WTC11 (cell line): ENCODE measurements around the gene SLC7A6OS. TPM values are rescaled to one million over a fixed set of nuclear protein-coding genes. Genes with fewer than 3 reads are reported as not detected.

Experiments
- ATAC-seq: fragments of 200-7000 bp; cut with Tn5 transposase; 2 replicates; pipeline ENCODE4 v1.10.0; 2021; ENCODE audit warnings: mild to moderate bottlenecking, moderate library complexity
- CTCF ChIA-PET: fragments of 300-600 bp; sonication (Branson Sonifier 250); formaldehyde crosslinking; loops from one replicate; lab custom pipeline; 2021; ENCODE audit warnings: antibody characterized with exemption; lab: Charles Lee
- POLR2A ChIA-PET: fragments of 350-600 bp; sonication (Branson Sonifier 250); formaldehyde crosslinking; loops from one replicate; lab custom pipeline; 2021; ENCODE audit warnings: antibody characterized with exemption; lab: Charles Lee
- DNase-seq: peaks from one replicate; pipeline ENCODE4 v3.0.0; 2021; ENCODE audit warnings: low spot score
- H3K27ac Mint-ChIP-seq: 2 replicates; pipeline ENCODE4 v1.8.0; 2021; ENCODE audit warnings: mixed read lengths
- H3K27me3 Mint-ChIP-seq: 2 replicates; pipeline ENCODE4 v1.8.0; 2021; ENCODE audit warnings: low read depth, mild to moderate bottlenecking, moderate library complexity, mixed read lengths
- H3K36me3 Mint-ChIP-seq: 2 replicates; pipeline ENCODE4 v1.8.0; 2021; ENCODE audit warnings: mixed read lengths
- H3K4me1 Mint-ChIP-seq: 2 replicates; pipeline ENCODE4 v1.8.0; 2022; ENCODE audit warnings: mixed read lengths
- H3K4me3 Mint-ChIP-seq: 2 replicates; pipeline ENCODE4 v1.8.0; 2021; ENCODE audit warnings: mild to moderate bottlenecking, moderate library complexity, mixed read lengths
- H3K9me3 Mint-ChIP-seq: 2 replicates; pipeline ENCODE4 v1.8.0; 2021; ENCODE audit warnings: mixed read lengths
- ATF1 ChIP-seq: sonication (generic); formaldehyde crosslinking; IDR thresholded peaks from 2 replicates; pipeline ENCODE4 v1.8.1; 2023; ENCODE audit warnings: mild to moderate bottlenecking, moderate library complexity, missing genetic modification reagents
- ATF3 ChIP-seq: sonication (generic); formaldehyde crosslinking; conservative IDR thresholded peaks from 2 replicates; pipeline ENCODE4 v1.8.1; 2022; ENCODE audit warnings: mild to moderate bottlenecking, missing genetic modification reagents
- ATF6 ChIP-seq: sonication (generic); formaldehyde crosslinking; IDR thresholded peaks from 2 replicates; pipeline ENCODE4 v1.8.1; 2023; ENCODE audit warnings: mild to moderate bottlenecking, missing genetic modification reagents
- CTCF ChIP-seq: fragments of 200-600 bp; IDR thresholded peaks from 2 replicates; pipeline ENCODE4 v1.8.0; 2022; ENCODE audit warnings: antibody characterized with exemption
- E2F5 ChIP-seq: sonication (generic); formaldehyde crosslinking; IDR thresholded peaks from 2 replicates; pipeline ENCODE4 v1.8.1; 2022; ENCODE audit warnings: mild to moderate bottlenecking, moderate library complexity, missing genetic modification reagents
- ERG ChIP-seq: fragments of 250-450 bp; sonication (Bioruptor Pico); IDR thresholded peaks from 2 replicates; pipeline ENCODE4 v1.8.0; 2021; ENCODE audit warnings: mild to moderate bottlenecking
- GTF2I ChIP-seq: fragments of 250-450 bp; sonication (Bioruptor Pico); conservative IDR thresholded peaks from 2 replicates; pipeline ENCODE4 v1.4.0; 2021; ENCODE audit warnings: mild to moderate bottlenecking
- JAZF1 ChIP-seq: fragments of 250-450 bp; sonication (Bioruptor Pico); IDR thresholded peaks from 2 replicates; pipeline ENCODE4 v1.9.0; 2021; ENCODE audit warnings: moderate library complexity, mild to moderate bottlenecking, inconsistent platforms
- MXD4 ChIP-seq: fragments of 250-450 bp; sonication (Bioruptor Pico); IDR thresholded peaks from 2 replicates; pipeline ENCODE4 v1.8.0; 2021; ENCODE audit warnings: mild to moderate bottlenecking, moderate library complexity, borderline replicate concordance
- NFE2L1 ChIP-seq: sonication (generic); formaldehyde crosslinking; IDR thresholded peaks from 2 replicates; pipeline ENCODE4 v1.8.1; 2023; ENCODE audit warnings: missing genetic modification reagents
- NFYB ChIP-seq: sonication (generic); formaldehyde crosslinking; conservative IDR thresholded peaks from 2 replicates; pipeline ENCODE4 v1.8.0; 2022; ENCODE audit warnings: low read depth, missing genetic modification reagents
- RORB ChIP-seq: fragments of 250-450 bp; sonication (Bioruptor Pico); IDR thresholded peaks from 2 replicates; pipeline ENCODE4 v1.9.0; 2021; ENCODE audit warnings: mild to moderate bottlenecking
- TCF7 ChIP-seq: sonication (generic); formaldehyde crosslinking; IDR thresholded peaks from 2 replicates; pipeline ENCODE4 v1.8.0; 2022; ENCODE audit warnings: mild to moderate bottlenecking, low read depth, missing genetic modification reagents, moderate library complexity
- TEAD4 ChIP-seq: sonication (generic); formaldehyde crosslinking; IDR thresholded peaks from 2 replicates; pipeline ENCODE4 v1.8.0; 2022; ENCODE audit warnings: mild to moderate bottlenecking, missing genetic modification reagents
- ZNF219 ChIP-seq: sonication (generic); formaldehyde crosslinking; IDR thresholded peaks from 2 replicates; pipeline ENCODE4 v1.8.0; 2023; ENCODE audit warnings: missing genetic modification reagents, mild to moderate bottlenecking, borderline replicate concordance
- ZNF263 ChIP-seq: sonication (generic); formaldehyde crosslinking; IDR thresholded peaks from 2 replicates; pipeline ENCODE4 v1.8.1; 2022; ENCODE audit warnings: low read depth, mild to moderate bottlenecking, moderate library complexity, missing genetic modification reagents
- ZNF281 ChIP-seq: sonication (generic); formaldehyde crosslinking; IDR thresholded peaks from 2 replicates; pipeline ENCODE4 v1.8.0; 2023; ENCODE audit warnings: mild to moderate bottlenecking, missing genetic modification reagents
- ZNF671 ChIP-seq: fragments of 250-450 bp; sonication (Bioruptor Pico); IDR thresholded peaks from 2 replicates; pipeline ENCODE4 v1.8.0; 2021; ENCODE audit warnings: mild to moderate bottlenecking
- total RNA-seq: library from RNA; stranded (reverse); gene quantifications from 3 replicates; pipeline ENCODE4 v1.2.3, GENCODE V29; 2021
- TF ChIP-seq, protein P1 (sequence below): sonication (generic); formaldehyde crosslinking; conservative IDR thresholded peaks from 2 replicates; pipeline ENCODE4 v1.8.1; 2023; ENCODE audit warnings: mild to moderate bottlenecking, low read depth, missing genetic modification reagents, moderate library complexity
- TF ChIP-seq, protein P2 (sequence below): sonication (generic); formaldehyde crosslinking; IDR thresholded peaks from 2 replicates; pipeline ENCODE4 v1.8.0; 2022; ENCODE audit warnings: mild to moderate bottlenecking, missing genetic modification reagents
- TF ChIP-seq, protein P3 (sequence below): sonication (generic); formaldehyde crosslinking; IDR thresholded peaks from 2 replicates; pipeline ENCODE4 v1.8.1; 2022; ENCODE audit warnings: low read depth, missing genetic modification reagents, borderline replicate concordance

The SLC7A6OS gene
- total RNA-seq, 1 experiment from 2014 or later, result 22.6 TPM

GRCh38 chr16:68264128-68265077 lies 46.3 kb downstream of the SLC7A6OS start, which contains the start of gene SLC7A6:
SLC7A6 (plus strand) TSS chr16:68264526; CDS start chr16:68274727, 10,201 bp downstream.
- no peaks in the 10 kb centered on the region for H3K36me3 Mint-ChIP-seq
- CTCF ChIA-PET, result interaction anchor here (0.5 to 4.5 kb wide), 53 partner anchors 8 to 579 kb away, joined by 3 to 74 read pairs (median 4); partner anchors contain the start of genes ESRP2, NFATC3, PLA2G15 and PRMT7
- peak; percentile 60 for ATAC-seq
- POLR2A ChIA-PET, result interaction anchor here (0.7 to 1.4 kb wide), 6 partner anchors 20 to 1390 kb away, joined by 3 to 8 read pairs (median 3); partner anchors contain the start of genes PRMT7 and SLC7A6OS
- DNase-seq, result peak; percentile 76
- peaks cover 16% of the 10 kb centered on the region for H3K27me3 Mint-ChIP-seq
- H3K27ac Mint-ChIP-seq, result peak within 1 kb of the TSS; percentile 77
- no peaks in the 10 kb centered on the region for H3K9me3 Mint-ChIP-seq
- H3K4me3 Mint-ChIP-seq, result peak within 1 kb of the TSS; percentile 93
- peaks cover 34% of the 10 kb centered on the region for H3K4me1 Mint-ChIP-seq
- no peak for TF ChIP-seq ZNF219 (CRISPR knock-in tag)
- no peak for TF ChIP-seq NFYB
- no peak for TF ChIP-seq GTF2I
- 0 out of 2 replicates have a peak, but pooled peaks have one; percentile 32 for TF ChIP-seq NFE2L1
- no peak for TF ChIP-seq JAZF1 (CRISPR knock-in tag)
- peak; percentile 69 for TF ChIP-seq CTCF
- TF ChIP-seq, protein P1, sequence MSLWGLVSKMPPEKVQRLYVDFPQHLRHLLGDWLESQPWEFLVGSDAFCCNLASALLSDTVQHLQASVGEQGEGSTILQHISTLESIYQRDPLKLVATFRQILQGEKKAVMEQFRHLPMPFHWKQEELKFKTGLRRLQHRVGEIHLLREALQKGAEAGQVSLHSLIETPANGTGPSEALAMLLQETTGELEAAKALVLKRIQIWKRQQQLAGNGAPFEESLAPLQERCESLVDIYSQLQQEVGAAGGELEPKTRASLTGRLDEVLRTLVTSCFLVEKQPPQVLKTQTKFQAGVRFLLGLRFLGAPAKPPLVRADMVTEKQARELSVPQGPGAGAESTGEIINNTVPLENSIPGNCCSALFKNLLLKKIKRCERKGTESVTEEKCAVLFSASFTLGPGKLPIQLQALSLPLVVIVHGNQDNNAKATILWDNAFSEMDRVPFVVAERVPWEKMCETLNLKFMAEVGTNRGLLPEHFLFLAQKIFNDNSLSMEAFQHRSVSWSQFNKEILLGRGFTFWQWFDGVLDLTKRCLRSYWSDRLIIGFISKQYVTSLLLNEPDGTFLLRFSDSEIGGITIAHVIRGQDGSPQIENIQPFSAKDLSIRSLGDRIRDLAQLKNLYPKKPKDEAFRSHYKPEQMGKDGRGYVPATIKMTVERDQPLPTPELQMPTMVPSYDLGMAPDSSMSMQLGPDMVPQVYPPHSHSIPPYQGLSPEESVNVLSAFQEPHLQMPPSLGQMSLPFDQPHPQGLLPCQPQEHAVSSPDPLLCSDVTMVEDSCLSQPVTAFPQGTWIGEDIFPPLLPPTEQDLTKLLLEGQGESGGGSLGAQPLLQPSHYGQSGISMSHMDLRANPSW, result no peak
- TF ChIP-seq MXD4 (CRISPR knock-in tag), result no peak
- TF ChIP-seq, protein P2, sequence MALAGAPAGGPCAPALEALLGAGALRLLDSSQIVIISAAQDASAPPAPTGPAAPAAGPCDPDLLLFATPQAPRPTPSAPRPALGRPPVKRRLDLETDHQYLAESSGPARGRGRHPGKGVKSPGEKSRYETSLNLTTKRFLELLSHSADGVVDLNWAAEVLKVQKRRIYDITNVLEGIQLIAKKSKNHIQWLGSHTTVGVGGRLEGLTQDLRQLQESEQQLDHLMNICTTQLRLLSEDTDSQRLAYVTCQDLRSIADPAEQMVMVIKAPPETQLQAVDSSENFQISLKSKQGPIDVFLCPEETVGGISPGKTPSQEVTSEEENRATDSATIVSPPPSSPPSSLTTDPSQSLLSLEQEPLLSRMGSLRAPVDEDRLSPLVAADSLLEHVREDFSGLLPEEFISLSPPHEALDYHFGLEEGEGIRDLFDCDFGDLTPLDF, result no peak
- TF ChIP-seq TCF7 (CRISPR knock-in tag), result no peak
- TF ChIP-seq ATF1, result 0 out of 2 replicates have a peak, but pooled peaks have one; percentile 4
- no peak for TF ChIP-seq ERG (CRISPR knock-in tag)
- no peak for TF ChIP-seq TEAD4 (CRISPR knock-in tag)
- TF ChIP-seq ATF3 (CRISPR knock-in tag), result no peak
- TF ChIP-seq E2F5 (CRISPR knock-in tag), result no peak; the same call in 1 of the 2 replicates
- no peak for TF ChIP-seq ZNF263 (CRISPR knock-in tag)
- no peak for TF ChIP-seq RORB
- TF ChIP-seq, protein P3, sequence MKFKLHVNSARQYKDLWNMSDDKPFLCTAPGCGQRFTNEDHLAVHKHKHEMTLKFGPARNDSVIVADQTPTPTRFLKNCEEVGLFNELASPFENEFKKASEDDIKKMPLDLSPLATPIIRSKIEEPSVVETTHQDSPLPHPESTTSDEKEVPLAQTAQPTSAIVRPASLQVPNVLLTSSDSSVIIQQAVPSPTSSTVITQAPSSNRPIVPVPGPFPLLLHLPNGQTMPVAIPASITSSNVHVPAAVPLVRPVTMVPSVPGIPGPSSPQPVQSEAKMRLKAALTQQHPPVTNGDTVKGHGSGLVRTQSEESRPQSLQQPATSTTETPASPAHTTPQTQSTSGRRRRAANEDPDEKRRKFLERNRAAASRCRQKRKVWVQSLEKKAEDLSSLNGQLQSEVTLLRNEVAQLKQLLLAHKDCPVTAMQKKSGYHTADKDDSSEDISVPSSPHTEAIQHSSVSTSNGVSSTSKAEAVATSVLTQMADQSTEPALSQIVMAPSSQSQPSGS (CRISPR knock-in tag), result no peak
- no peak for TF ChIP-seq ZNF281 (CRISPR knock-in tag)
- TF ChIP-seq ATF6 (CRISPR knock-in tag), result no peak
- no peak for TF ChIP-seq ZNF671 (CRISPR knock-in tag)
